GM23338 (cell line): ENCODE data around the gene ZNF536.

Experiments used
- CREB1 ChIP-seq: fragments of 250-450 bp; sonication (Bioruptor Pico); IDR thresholded peaks from 2 replicates; pipeline ENCODE4 v1.5.0; 2020; ENCODE audit warnings: low read depth, mild to moderate bottlenecking, moderate library complexity
- EZH2 ChIP-seq: fragments of 200-600 bp; sonication (generic); IDR thresholded peaks from one replicate; pipeline ENCODE4 v1.8.0; 2017; ENCODE audit warnings: antibody characterized with exemption, mild to moderate bottlenecking, low read depth; ENCODE audit not compliant: unreplicated experiment
- EZH2phosphoT487 ChIP-seq: fragments of 200-600 bp; sonication (generic); IDR thresholded peaks from one replicate; pipeline ENCODE4 v1.8.1; 2018; ENCODE audit warnings: antibody characterized with exemption; ENCODE audit not compliant: unreplicated experiment
- JUNB ChIP-seq: IDR thresholded peaks from one replicate; pipeline ENCODE4 v1.6.1; 2016; ENCODE audit warnings: antibody characterized with exemption; ENCODE audit not compliant: unreplicated experiment
- POLR2AphosphoS5 ChIP-seq: IDR thresholded peaks from 2 replicates; pipeline ENCODE4 v1.6.1; 2016; ENCODE audit warnings: antibody characterized with exemption, low read depth
- TF ChIP-seq, protein P1 (sequence below), 2 experiments: fragments of 200-600 bp in 1 of 2; sonication (generic) in 1 of 2; conservative IDR thresholded peaks; 2 replicates each; pipeline versions ENCODE4 v1.5.1 to v1.6.1; 2016 to 2017; ENCODE audit warnings: antibody characterized with exemption in 2 of 2, low read depth in 2 of 2, mild to moderate bottlenecking in 2 of 2, moderate library complexity in 1 of 2

DNA sequence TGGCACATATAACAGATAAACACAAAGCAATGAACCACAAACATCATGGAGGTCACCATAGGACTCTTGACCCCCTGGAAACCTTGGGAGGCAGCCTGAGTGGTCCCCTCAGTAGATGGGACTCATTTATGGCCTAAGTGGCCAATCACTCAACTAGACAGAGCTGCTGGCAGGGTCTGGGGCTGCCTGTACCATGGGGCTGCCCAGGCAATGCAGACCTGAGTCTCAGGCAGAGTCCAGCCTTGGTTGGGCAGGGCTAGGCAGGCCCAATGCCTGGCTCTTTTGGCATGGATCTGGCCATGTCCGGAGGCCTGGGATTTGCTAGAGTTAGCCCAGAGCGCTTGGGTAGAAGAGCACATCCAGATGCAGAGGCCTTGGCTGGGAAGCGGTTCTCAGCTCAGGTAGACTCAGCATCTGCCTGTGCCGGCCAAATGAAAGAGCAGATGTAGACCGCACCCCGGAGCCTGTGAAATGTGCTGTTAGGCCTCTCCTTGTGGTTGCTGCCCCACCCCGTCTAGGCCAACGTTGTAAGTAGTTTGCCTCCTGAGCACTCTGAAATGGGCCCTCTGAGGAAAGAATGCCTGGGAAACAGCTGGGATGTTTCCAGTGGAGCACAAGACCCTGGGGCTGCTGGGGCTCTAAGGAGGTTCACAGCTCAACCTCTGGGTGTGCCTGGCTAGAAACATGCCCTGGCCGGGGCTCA is 171.2 kb downstream of the ZNF536 start:
- TF ChIP-seq POLR2AphosphoS5 (no peak), EZH2phosphoT487 (no peak), EZH2 (no peak), JUNB (no peak), CREB1 (CRISPR knock-in tag) (no peak)
- TF ChIP-seq, protein P1, sequence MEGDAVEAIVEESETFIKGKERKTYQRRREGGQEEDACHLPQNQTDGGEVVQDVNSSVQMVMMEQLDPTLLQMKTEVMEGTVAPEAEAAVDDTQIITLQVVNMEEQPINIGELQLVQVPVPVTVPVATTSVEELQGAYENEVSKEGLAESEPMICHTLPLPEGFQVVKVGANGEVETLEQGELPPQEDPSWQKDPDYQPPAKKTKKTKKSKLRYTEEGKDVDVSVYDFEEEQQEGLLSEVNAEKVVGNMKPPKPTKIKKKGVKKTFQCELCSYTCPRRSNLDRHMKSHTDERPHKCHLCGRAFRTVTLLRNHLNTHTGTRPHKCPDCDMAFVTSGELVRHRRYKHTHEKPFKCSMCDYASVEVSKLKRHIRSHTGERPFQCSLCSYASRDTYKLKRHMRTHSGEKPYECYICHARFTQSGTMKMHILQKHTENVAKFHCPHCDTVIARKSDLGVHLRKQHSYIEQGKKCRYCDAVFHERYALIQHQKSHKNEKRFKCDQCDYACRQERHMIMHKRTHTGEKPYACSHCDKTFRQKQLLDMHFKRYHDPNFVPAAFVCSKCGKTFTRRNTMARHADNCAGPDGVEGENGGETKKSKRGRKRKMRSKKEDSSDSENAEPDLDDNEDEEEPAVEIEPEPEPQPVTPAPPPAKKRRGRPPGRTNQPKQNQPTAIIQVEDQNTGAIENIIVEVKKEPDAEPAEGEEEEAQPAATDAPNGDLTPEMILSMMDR (conservative IDR thresholded peaks at IDR 0.05; ENCODE audit: low read depth in 2 of 2) = no peak
